MCF 10A (cell line): Measurements from ENCODE around the gene LYPLA2. TPM values are rescaled to one million over a fixed set of nuclear protein-coding genes. Genes with fewer than 3 reads are reported as not detected.

Experiments used
- BruUV-seq: library from RNA; stranded (reverse); fragments of 400-500 nt; replicated peaks from 2 replicates; lab custom pipeline; 2021; lab: Mats Ljungman, UMichigan
- CTCF ChIA-PET: fragments of 300-600 bp; sonication (Branson Sonifier 250); formaldehyde crosslinking; extraction: SDS; loops from one replicate; lab custom pipeline; 2021; ENCODE audit warnings: antibody characterized with exemption, inconsistent platforms; lab: Yijun Ruan, JAX
- POLR2A ChIA-PET: fragments of 300-600, 350-650 bp; sonication (Branson Sonifier 250); formaldehyde crosslinking; extraction: SDS; loops from one replicate; lab custom pipeline; 2020; ENCODE audit warnings: antibody characterized with exemption, inconsistent platforms; lab: Yijun Ruan, JAX
- DNase-seq: peaks from one replicate; pipeline ENCODE4 v3.0.0-alpha.2; 2018; ENCODE audit not compliant: unreplicated experiment
- H3K27ac Mint-ChIP-seq: one replicate; pipeline ENCODE4 v1.8.0; 2022; ENCODE audit warnings: mild to moderate bottlenecking, low read depth, mixed read lengths; ENCODE audit not compliant: unreplicated experiment
- H3K27me3 Mint-ChIP-seq: one replicate; pipeline ENCODE4 v1.8.0; 2022; ENCODE audit warnings: mixed read lengths; ENCODE audit not compliant: insufficient read depth, unreplicated experiment
- H3K36me3 Mint-ChIP-seq: one replicate; pipeline ENCODE4 v1.8.0; 2022; ENCODE audit warnings: mild to moderate bottlenecking, moderate library complexity, mixed read lengths; ENCODE audit not compliant: insufficient read depth, unreplicated experiment
- H3K4me1 Mint-ChIP-seq: one replicate; pipeline ENCODE4 v1.8.0; 2022; ENCODE audit warnings: mixed read lengths; ENCODE audit not compliant: insufficient read depth, unreplicated experiment
- H3K4me3 Mint-ChIP-seq: one replicate; pipeline ENCODE4 v1.8.0; 2022; ENCODE audit warnings: mild to moderate bottlenecking, moderate library complexity, mixed read lengths; ENCODE audit not compliant: unreplicated experiment
- H3K9me3 Mint-ChIP-seq: one replicate; pipeline ENCODE4 v1.8.0; 2022; ENCODE audit warnings: mixed read lengths; ENCODE audit not compliant: unreplicated experiment
- intact Hi-C: fragments of 100-400 bp; cut with micrococcal nuclease; formaldehyde crosslinking; loops from 2 replicates; pipeline ENCODE4 v1.14.1; 2022
- total RNA-seq: library from RNA; stranded (reverse); gene quantifications from 2 replicates; pipeline ENCODE4 v1.2.3, GENCODE V29; 2022
- TF ChIP-seq, protein P1 (sequence below): fragments of 200-600 bp; IDR thresholded peaks from one replicate; pipeline ENCODE4 v1.8.0; 2022; ENCODE audit warnings: antibody characterized with exemption, mild to moderate bottlenecking; ENCODE audit not compliant: unreplicated experiment

Gene LYPLA2
- total RNA-seq, 1 experiment from 2014 or later = 35.7 TPM

DNA sequence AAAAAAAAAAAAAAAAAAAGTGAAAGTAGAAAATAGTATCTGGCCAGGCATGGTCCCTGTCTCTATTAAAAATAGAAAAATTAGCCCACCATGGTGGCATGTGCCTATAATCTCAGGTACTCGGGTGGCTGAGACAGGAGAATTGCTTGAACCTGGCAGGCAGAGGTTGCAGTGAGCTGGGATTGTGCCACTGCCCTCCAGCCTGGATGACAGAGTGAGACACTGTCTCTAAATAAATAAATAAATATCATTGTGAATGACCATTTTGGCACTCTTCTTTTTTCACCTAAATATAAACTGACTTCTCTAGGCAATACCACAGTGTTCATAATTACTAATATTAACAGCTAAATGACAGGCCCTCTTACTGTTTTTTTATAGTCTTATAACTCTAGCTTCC is 33.1 kb upstream of the LYPLA2 start:
- no peak for DNase-seq
- H3K4me1 Mint-ChIP-seq = no peaks in the 10 kb centered on the region
- no peaks in the 10 kb centered on the region for H3K27me3 Mint-ChIP-seq
- H3K9me3 Mint-ChIP-seq = no peaks in the 10 kb centered on the region
- intact Hi-C loops = no loop called here
- TF ChIP-seq, protein P1, sequence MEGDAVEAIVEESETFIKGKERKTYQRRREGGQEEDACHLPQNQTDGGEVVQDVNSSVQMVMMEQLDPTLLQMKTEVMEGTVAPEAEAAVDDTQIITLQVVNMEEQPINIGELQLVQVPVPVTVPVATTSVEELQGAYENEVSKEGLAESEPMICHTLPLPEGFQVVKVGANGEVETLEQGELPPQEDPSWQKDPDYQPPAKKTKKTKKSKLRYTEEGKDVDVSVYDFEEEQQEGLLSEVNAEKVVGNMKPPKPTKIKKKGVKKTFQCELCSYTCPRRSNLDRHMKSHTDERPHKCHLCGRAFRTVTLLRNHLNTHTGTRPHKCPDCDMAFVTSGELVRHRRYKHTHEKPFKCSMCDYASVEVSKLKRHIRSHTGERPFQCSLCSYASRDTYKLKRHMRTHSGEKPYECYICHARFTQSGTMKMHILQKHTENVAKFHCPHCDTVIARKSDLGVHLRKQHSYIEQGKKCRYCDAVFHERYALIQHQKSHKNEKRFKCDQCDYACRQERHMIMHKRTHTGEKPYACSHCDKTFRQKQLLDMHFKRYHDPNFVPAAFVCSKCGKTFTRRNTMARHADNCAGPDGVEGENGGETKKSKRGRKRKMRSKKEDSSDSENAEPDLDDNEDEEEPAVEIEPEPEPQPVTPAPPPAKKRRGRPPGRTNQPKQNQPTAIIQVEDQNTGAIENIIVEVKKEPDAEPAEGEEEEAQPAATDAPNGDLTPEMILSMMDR = no peak
- CTCF ChIA-PET = interaction anchor here (0.6 to 0.8 kb wide), 2 partner anchors 13 to 209 kb away, joined by 3 read pairs; no protein-coding TSS in a partner anchor
- peaks cover 97% of the 10 kb centered on the region for H3K36me3 Mint-ChIP-seq
- no peak overlapping the region for H3K4me3 Mint-ChIP-seq
- POLR2A ChIA-PET = interaction anchor here (0.8 to 3.8 kb wide), 3 partner anchors 10 to 20 kb away, joined by 3 to 19 read pairs (median 4); partner anchors contain the start of genes ELOA and PITHD1
- BruUV-seq = no TSS peak
- H3K27ac Mint-ChIP-seq = no peak overlapping the region

DNA sequence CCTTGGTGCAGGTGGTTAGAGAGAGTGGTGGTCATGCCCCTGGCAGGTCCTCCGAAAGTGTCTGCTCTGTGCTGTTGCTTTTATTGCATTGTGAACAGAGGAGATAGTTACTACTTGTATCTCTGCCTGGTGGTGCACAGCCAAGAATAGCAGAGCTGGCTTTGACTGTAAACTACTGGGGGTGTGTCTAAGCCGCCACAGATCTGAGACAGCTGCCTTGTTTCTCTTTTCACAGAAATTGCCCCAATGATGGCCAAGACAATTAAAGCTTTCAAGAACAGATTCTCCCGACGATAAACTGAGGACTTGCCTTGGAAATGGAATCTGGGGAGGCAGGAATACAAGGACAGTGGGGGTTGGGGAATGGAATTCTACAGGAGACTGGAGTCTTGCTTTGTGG is 31.7 kb upstream of the LYPLA2 start:
- CTCF ChIA-PET = no interaction called here
- intact Hi-C loops = no loop called here
- Mint-ChIP-seq H3K27ac (no peak overlapping the region), H3K36me3 (peaks cover 84% of the 10 kb centered on the region), H3K4me1 (no peaks in the 10 kb centered on the region), H3K4me3 (no peak overlapping the region), H3K27me3 (no peaks in the 10 kb centered on the region), H3K9me3 (no peaks in the 10 kb centered on the region)
- TF ChIP-seq, protein P1 = no peak
- DNase-seq = no peak
- BruUV-seq = no TSS peak
- POLR2A ChIA-PET = interaction anchor here (0.6 to 3.8 kb wide), 2 partner anchors 14 to 299 kb away, joined by 3 to 19 read pairs; partner anchors contain the start of gene ELOA

DNA sequence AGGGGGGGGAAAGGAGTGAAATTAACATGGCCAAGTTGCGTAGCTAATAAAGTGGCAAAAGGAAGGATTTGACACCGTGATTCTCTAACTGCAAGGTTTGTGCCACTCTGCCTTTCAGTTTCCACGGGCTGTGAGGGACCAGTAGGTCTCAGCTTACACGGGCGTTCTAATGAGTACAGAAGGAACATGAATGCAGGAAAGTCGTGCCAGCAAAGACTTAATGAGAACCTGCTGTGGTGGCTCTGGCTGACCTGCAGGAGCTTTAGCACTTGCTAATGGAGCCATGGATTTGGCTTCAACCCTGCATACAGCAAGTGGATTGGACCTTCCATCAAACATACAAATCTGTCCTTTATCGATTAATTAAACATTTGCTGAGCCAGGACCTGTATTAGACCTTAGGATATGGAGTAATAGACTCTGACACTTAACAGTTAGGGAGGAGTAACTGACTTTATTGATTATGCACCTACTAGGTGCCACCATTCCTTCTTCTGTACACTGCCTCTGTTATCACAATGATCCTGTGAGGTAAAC is 27.8 kb upstream of the LYPLA2 start:
- Mint-ChIP-seq H3K4me1 (no peaks in the 10 kb centered on the region), H3K27ac (no peak overlapping the region), H3K9me3 (no peaks in the 10 kb centered on the region), H3K36me3 (peaks cover 80% of the 10 kb centered on the region), H3K27me3 (no peaks in the 10 kb centered on the region), H3K4me3 (no peak overlapping the region)
- CTCF ChIA-PET = interaction anchor here (0.6 kb wide), 1 partner anchor 737 kb away, joined by 4 read pairs; no protein-coding TSS in a partner anchor
- TF ChIP-seq, protein P1 = no peak
- intact Hi-C loops = no loop called here
- POLR2A ChIA-PET = interaction anchor here (0.7 kb wide), 1 partner anchor 122 kb away, joined by 3 read pairs; no protein-coding TSS in a partner anchor
- BruUV-seq = no TSS peak
- DNase-seq = no peak

DNA sequence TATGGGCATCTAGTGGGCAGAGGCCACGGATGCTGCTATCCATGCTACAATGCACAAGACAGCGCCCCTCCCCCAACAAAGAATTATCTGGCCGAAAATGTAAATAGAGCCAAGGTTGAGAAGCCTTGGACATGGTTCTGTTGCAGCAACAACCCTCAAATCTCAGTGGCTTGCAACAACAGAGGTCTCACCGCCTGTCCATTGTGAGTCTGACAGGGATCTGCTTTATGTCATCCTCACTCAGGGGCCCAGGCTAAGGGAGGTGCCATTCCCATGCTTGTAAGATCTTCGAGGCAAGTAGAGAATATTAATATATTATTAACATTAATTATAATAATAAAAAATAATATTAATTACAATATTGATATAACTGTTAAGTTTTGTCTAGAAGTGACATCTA is 22.2 kb upstream of the LYPLA2 start:
- intact Hi-C loops = no loop called here
- TF ChIP-seq, protein P1 = no peak
- no TSS peak for BruUV-seq
- CTCF ChIA-PET = interaction anchor here (1.4 kb wide), 1 partner anchor 148 kb away, joined by 4 read pairs; no protein-coding TSS in a partner anchor
- POLR2A ChIA-PET = interaction anchor here (0.6 kb wide), 1 partner anchor 195 kb away, joined by 3 read pairs; no protein-coding TSS in a partner anchor
- no peaks in the 10 kb centered on the region for H3K27me3 Mint-ChIP-seq
- no peaks in the 10 kb centered on the region for H3K4me1 Mint-ChIP-seq
- no peak overlapping the region for H3K4me3 Mint-ChIP-seq
- DNase-seq = no peak
- H3K27ac Mint-ChIP-seq = no peak overlapping the region
- H3K36me3 Mint-ChIP-seq = peaks cover 51% of the 10 kb centered on the region
- H3K9me3 Mint-ChIP-seq = no peaks in the 10 kb centered on the region
